GM19238 (cell line): Measurements from ENCODE around the gene BCL7C.
"Not testable (repeated sequence)": the region's sequence is repeated elsewhere in the genome, so short reads cannot be mapped to it uniquely, and the experiment has no call there.

Source experiments
- DNase-seq: peaks from one replicate; pipeline ENCODE4 v3.0.0; 2011; ENCODE audit warnings: low spot score; ENCODE audit not compliant: insufficient read length

The BCL7C gene

GRCh38 chr16:30866031-30866430 is 27.8 kb downstream of the BCL7C start:
- DNase-seq, result no peak

DNA sequence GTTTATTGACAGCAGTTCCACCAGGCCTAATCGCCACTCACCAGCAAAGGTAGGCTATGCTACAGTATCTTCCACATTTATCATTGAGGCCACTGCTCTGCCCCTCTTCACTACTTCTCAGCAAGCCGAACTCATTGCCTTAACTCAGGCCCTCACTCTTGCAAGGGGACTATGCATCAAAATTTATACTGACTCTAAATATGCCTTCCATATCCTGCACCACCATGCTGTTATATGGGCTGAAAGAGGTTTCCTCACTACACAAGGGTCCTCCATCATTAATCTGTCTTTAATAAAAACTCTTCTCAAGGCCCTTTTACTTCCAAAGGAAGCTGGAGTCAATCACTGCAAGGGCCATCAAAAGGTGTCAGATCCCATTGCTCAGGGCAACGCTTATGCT is 30.7 kb downstream of the BCL7C start:
- DNase-seq, result not testable (repeated sequence)

GRCh38 chr16:30860729-30861128 is 33.1 kb downstream of the BCL7C start:
- DNase-seq, result not testable (repeated sequence)

DNA sequence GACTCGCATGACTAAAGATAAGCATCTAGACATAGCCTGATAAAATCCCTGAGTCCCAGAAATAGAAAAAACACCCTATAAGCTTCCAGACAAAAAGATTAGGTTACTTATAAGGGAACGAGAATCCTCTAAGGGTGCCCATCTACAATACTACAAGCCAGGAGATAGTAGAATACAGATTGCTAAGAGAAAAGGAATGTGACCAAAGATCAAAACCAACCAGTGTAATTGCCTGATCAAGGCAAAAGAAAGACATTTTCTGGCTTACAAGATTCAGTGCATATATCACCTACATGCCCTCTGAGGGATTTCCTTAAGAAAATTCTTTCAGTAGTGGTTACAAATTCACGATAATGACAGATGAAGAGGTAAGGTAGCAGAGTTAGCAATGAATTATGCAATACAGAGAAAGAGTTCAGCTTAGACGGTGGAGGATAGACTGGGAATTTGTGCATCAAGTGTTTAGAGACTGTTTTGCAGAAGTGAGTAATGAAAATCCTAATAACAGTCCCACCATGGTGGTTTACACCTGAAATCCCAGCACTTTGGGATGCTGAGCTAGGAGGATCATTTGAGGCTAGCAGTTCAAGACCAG is 35.0 kb downstream of the BCL7C start:
- DNase-seq, result no peak

DNA sequence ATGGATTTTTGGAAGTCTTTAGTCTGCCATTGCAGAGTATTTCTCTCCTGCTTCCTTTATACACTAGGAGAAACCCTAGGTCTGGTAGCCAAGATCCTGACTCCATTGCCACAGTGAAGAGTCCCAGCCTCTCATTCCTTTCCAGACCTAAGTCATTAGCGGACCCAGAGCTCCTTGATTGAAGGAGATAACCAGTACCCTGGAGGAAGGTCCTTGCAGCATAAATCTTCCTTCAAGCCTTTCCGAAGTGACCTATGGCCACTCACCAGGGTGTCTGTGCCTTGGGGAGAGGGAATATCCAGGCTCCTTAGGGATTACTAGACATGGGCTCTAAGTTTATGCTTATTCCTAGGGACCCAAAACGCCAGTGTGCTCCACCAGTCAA is 35.8 kb downstream of the BCL7C start:
- no peak for DNase-seq

DNA sequence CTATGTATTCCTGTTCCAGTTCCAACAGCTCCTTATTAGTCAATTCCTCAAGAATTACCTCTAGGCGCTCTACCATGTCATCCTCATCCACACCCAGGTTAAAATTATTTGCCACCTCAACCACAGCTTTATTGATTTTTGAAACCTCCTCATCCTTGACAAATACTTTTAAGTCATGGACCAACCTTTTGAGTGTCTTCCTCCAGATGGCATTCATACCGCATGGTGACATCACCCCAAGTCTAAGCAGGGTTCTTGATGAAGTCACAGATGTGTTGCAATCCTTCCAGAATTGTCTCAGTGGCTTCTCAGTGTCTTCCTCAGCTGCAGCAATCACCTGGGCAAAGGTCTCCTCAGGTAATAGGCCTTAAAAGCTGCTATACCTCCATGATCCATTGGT is 40.1 kb downstream of the BCL7C start:
- DNase-seq, result no peak

GRCh38 chr16:30850246-30850645 is 43.6 kb downstream of the BCL7C start:
- no peak for DNase-seq

DNA sequence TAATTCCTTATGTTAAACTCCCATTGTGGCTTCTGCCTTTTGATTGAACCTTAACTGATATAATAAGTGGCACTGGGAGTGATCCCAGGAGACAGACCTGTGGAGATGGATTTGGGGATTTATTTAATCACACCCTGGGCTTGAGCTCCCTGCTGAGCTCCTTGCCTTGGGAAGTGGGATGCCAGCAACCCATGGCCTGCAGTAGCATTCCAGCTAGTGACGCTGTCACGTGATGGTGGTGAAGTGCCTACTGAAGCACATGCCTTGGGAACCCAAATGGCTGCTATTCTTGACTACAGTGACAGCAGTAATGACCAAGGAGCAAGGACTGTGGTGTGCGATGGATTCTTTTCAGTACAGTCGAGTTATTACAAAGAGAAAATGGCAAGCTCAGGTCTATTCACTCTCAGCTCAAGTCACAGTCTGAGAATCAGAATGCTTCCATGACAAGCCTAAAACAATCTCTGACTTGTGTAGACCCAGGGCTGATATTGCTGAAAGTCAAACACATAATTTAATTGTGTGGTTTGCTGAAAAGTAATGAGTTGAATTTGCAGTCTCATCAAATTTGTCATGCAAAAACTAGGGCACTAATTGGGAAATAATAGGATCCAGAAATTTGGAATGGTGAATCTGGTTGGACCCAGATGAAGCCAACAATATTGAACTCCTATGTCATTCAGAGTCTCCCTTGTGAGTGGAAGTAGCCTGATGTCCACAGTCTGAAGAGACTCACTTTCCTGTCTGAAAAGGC is 47.1 kb downstream of the BCL7C start:
- DNase-seq, result no peak

DNA sequence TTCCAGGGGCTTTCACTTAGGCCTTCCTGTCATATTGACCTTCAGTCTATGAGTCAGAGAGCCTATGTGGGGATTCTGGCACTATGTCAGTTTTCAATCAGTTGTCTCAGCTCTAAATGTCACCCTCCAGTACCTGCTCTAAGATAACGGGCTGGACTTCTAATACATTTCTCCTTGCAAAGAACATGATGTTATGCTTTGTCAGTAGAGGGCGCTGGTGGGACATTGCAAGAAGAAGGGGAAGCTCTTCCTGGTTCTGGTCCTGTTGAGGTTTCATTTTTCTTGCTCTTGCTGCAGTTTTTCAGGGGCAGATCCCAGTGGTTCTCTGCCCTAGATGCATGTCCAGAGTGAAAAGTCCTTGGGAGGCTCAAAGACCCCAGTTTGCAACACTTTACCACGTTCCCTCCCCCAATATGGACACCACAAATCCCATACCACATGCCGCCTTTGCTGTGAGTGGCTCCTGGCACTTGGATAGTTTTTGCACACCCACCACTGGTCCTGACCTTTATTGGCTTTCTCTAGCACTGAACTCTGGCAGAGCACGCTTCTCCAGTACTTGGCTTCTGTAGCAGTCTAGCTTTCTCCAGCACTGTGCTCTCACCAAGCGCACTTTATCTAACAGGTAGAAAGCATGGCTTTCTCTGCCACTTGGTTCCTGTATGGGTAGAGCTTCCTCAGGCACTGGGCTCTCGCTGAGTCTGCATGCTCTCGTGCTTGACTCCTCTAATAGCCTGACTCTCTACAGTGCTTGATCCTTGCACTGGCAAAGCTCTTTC is 49.0 kb downstream of the BCL7C start:
- peak; percentile 84 for DNase-seq

- no peak for DNase-seq
Observed at GRCh38 chr16:30844346-30844670, 49.6 kb downstream of the BCL7C start.

GRCh38 chr16:30843501-30843900 is 50.4 kb downstream of the BCL7C start:
- DNase-seq, result no peak

DNA sequence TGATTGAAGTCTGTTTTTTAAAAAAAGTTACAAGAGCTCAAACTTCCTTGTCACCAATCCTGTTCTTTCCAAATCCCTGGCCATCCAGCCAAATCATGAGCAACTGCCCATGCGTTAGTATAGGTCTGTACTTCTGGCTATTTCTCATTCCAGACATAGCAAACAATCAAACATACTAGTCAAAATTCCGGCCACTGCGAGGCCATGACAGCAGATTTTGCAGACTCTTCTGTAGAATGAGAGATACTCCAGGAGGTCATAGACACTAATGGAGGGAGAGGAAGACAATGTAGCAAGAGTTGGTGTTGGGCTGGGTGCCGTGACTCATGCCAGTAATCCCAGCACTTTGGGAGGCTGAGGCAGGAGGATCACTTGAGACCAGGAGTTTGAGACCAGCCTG is 50.9 kb downstream of the BCL7C start:
- DNase-seq, result no peak

- no peak for DNase-seq
Observed at GRCh38 chr16:30841332-30841731, 52.5 kb downstream of the BCL7C start.

DNA sequence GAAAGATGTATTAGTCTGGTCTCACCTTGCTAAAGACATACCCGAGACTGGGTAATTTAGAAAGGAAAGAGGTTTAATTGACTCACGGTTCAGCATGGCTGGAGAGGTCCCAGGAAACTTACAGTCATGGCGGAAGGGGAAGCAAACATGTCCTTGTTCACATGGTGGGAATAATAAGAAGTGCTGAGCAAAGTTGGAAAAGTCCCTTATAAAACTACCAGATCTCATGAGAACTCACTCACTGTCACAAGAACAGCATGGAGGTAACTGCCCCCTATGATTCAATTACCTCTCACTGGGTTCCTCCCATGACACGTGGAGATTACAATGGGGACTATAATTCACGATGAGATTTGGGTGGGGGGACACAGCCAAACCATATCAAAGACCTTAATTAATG is 53.3 kb downstream of the BCL7C start:
- DNase-seq, result no peak

- DNase-seq, result no peak
Observed at GRCh38 chr16:30839523-30840227, 54.2 kb downstream of the BCL7C start.

GRCh38 chr16:30838876-30839471 is 54.9 kb downstream of the BCL7C start:
- no peak for DNase-seq

GRCh38 chr16:30837904-30838303 is 56.0 kb downstream of the BCL7C start:
- no peak for DNase-seq
